Neural progenitor cell (in vitro differentiated cells): ENCODE results near the gene PHC1. TPM values are rescaled to one million over a fixed set of nuclear protein-coding genes. Genes with fewer than 3 reads are reported as not detected.

Experiments
- DNase-seq: peaks from one replicate; pipeline ENCODE4 v3.0.0-alpha.2; 2016; ENCODE audit warnings: low spot score
- H2AFZ ChIP-seq: fragments of 200-600 bp; sonication (generic); replicated peaks from 2 replicates; pipeline ENCODE4 v1.6.1; 2016; ENCODE audit warnings: antibody characterized with exemption
- H3F3A ChIP-seq: fragments of 200-600 bp; sonication (generic); 2 replicates; pipeline ENCODE4 v1.6.1; 2016; ENCODE audit warnings: antibody characterized with exemption, low read depth
- H3K27ac ChIP-seq: fragments of 200-600 bp; sonication (generic); 2 replicates; pipeline ENCODE4 v1.5.1; 2016; ENCODE audit warnings: mild to moderate bottlenecking
- H3K27me3 ChIP-seq: fragments of 200-600 bp; sonication (generic); 2 replicates; pipeline ENCODE4 v1.6.1; 2016; ENCODE audit warnings: mild to moderate bottlenecking, moderate library complexity
- H3K36me3 ChIP-seq: fragments of 200-600 bp; sonication (generic); 2 replicates; pipeline ENCODE4 v1.5.1; 2016
- H3K4me1 ChIP-seq: fragments of 200-600 bp; sonication (generic); 2 replicates; pipeline ENCODE4 v1.6.1; 2016; ENCODE audit warnings: mixed run types
- H3K4me2 ChIP-seq: fragments of 200-600 bp; sonication (generic); 2 replicates; pipeline ENCODE4 v1.6.1; 2016
- H3K4me3 ChIP-seq: fragments of 200-600 bp; sonication (generic); 2 replicates; pipeline ENCODE4 v1.5.1; 2016
- H3K79me2 ChIP-seq: fragments of 200-600 bp; sonication (generic); 2 replicates; pipeline ENCODE4 v1.6.1; 2016; ENCODE audit warnings: low read depth
- H3K9ac ChIP-seq: fragments of 200-600 bp; sonication (generic); 2 replicates; pipeline ENCODE4 v1.6.1; 2016
- H3K9me3 ChIP-seq: fragments of 200-600 bp; sonication (generic); 2 replicates; pipeline ENCODE4 v1.5.1; 2016; ENCODE audit warnings: low read depth
- H4K20me1 ChIP-seq: fragments of 200-600 bp; sonication (generic); 2 replicates; pipeline ENCODE4 v1.6.1; 2016; ENCODE audit warnings: low read depth
- H3K27ac Mint-ChIP-seq: 3 replicates; pipeline ENCODE4 v1.8.0; 2021; ENCODE audit warnings: mixed read lengths
- H3K27me3 Mint-ChIP-seq: 2 replicates; pipeline ENCODE4 v1.8.0; 2022; ENCODE audit warnings: low read depth, mild to moderate bottlenecking, inconsistent platforms, moderate library complexity, mixed read lengths; ENCODE audit not compliant: insufficient read depth
- H3K36me3 Mint-ChIP-seq: 3 replicates; pipeline ENCODE4 v1.8.0; 2021; ENCODE audit warnings: mixed read lengths
- H3K4me1 Mint-ChIP-seq: 3 replicates; pipeline ENCODE4 v1.8.0; 2021; ENCODE audit warnings: mixed read lengths
- H3K4me3 Mint-ChIP-seq: 3 replicates; pipeline ENCODE4 v1.8.0; 2021; ENCODE audit warnings: mild to moderate bottlenecking, moderate library complexity, mixed read lengths
- H3K9me3 Mint-ChIP-seq: 3 replicates; pipeline ENCODE4 v1.8.0; 2020; ENCODE audit warnings: mixed read lengths
- EZH2 ChIP-seq: fragments of 200-600 bp; sonication (generic); IDR thresholded peaks from 2 replicates; pipeline ENCODE4 v1.6.1; 2017; ENCODE audit warnings: antibody characterized with exemption, mild to moderate bottlenecking, moderate library complexity
- EZH2phosphoT487 ChIP-seq: fragments of 200-600 bp; sonication (generic); IDR thresholded peaks from 2 replicates; pipeline ENCODE4 v1.6.1; 2017; ENCODE audit warnings: antibody characterized with exemption
- total RNA-seq: library from RNA; depleted of rRNA; stranded (reverse); fragments of >200 nt; gene quantifications from 2 replicates; pipeline ENCODE4 v1.2.3, GENCODE V29; 2015; ENCODE audit warnings: low replicate concordance
- TF ChIP-seq, protein P1 (sequence below): fragments of 200-600 bp; sonication (generic); IDR thresholded peaks from 2 replicates; pipeline ENCODE4 v1.5.1; 2017; ENCODE audit warnings: antibody characterized with exemption, mild to moderate bottlenecking

PHC1 gene
- total RNA-seq, 1 donor from 2014 or later: 62.7 TPM

DNA sequence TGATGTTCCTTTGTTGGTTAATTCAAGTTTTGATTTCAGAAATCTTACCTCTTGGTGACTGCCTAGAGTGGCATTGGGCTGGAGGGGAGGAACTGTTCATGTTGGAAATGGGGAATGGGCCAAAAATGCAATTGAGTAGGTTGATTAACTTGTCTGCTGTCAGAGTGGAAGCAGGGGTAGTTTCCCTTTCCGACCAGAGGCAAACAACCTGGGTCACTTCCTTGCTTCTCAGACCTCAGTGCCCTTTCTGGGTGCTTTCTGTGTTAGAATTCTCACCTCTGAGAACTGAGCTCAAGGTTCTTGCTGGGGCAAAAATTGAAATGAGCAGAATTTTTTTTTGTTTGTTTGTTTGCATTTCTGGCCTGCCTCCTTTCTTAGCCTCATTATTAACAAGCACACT lies 37.4 kb downstream of the PHC1 start:
- H3K4me1 ChIP-seq: peaks cover 17% of the 10 kb centered on the region
- peaks cover 9% of the 10 kb centered on the region for H3K4me1 Mint-ChIP-seq
- H3K27me3 Mint-ChIP-seq: no peaks in the 10 kb centered on the region
- no peak for DNase-seq
- H3K27me3 ChIP-seq: no peaks in the 10 kb centered on the region
- no peak overlapping the region for H2AFZ ChIP-seq
- no peak overlapping the region for H3K4me3 ChIP-seq
- H3K36me3 ChIP-seq: no peaks in the 10 kb centered on the region
- no peak overlapping the region for H3K27ac Mint-ChIP-seq
- peaks cover 36% of the 10 kb centered on the region for H3K79me2 ChIP-seq
- H3K4me2 ChIP-seq: no peak overlapping the region
- TF ChIP-seq, protein P1, sequence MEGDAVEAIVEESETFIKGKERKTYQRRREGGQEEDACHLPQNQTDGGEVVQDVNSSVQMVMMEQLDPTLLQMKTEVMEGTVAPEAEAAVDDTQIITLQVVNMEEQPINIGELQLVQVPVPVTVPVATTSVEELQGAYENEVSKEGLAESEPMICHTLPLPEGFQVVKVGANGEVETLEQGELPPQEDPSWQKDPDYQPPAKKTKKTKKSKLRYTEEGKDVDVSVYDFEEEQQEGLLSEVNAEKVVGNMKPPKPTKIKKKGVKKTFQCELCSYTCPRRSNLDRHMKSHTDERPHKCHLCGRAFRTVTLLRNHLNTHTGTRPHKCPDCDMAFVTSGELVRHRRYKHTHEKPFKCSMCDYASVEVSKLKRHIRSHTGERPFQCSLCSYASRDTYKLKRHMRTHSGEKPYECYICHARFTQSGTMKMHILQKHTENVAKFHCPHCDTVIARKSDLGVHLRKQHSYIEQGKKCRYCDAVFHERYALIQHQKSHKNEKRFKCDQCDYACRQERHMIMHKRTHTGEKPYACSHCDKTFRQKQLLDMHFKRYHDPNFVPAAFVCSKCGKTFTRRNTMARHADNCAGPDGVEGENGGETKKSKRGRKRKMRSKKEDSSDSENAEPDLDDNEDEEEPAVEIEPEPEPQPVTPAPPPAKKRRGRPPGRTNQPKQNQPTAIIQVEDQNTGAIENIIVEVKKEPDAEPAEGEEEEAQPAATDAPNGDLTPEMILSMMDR: no peak
- TF ChIP-seq EZH2phosphoT487 (no peak), EZH2 (no peak)
- peak overlapping the region; percentile 21 for H3K4me3 Mint-ChIP-seq
- no peak overlapping the region for H3K9ac ChIP-seq
- H4K20me1 ChIP-seq: peaks cover 25% of the 10 kb centered on the region
- no peaks in the 10 kb centered on the region for H3K9me3 ChIP-seq
- H3K27ac ChIP-seq: no peak overlapping the region
- H3K9me3 Mint-ChIP-seq: peaks cover 5% of the 10 kb centered on the region
- peaks cover 20% of the 10 kb centered on the region for H3F3A ChIP-seq
- H3K36me3 Mint-ChIP-seq: peaks cover 11% of the 10 kb centered on the region

DNA sequence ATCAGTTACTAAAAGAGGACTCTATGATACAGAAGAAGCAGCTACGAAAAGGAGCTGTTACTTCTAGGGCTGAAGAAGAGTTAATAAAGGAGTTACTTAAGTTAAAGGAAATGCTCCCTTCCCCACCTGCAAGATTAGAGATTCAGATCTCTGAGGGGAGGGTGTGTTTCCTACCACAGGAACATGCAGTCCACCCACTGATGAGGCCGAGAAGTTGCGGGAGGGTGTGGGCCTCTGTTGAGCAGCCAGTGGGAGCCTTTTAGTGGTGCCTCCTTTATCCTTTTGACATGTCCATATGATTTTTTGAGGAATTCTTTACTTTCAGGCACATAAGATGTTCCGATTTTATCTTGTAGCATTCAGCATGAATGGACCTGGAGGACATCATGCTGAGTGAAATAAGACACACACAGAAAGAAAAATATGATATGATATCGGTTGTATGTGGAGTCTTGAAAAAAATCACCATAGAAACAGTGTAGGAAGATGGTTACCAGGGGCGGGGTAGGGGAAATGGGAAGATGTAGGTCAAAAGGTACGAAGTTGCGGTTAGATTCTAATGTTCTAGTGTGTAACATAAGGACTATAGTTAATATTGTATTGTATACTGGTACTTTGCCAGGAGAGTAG lies 39.6 kb downstream of the PHC1 start:
- Histone ChIP-seq H3K27me3 (no peaks in the 10 kb centered on the region), H4K20me1 (peaks cover 3% of the 10 kb centered on the region), H3K36me3 (no peaks in the 10 kb centered on the region), H3K9me3 (no peaks in the 10 kb centered on the region), H3F3A (peaks cover 16% of the 10 kb centered on the region), H2AFZ (no peak overlapping the region), H3K27ac (no peak overlapping the region), H3K79me2 (peaks cover 14% of the 10 kb centered on the region), H3K4me1 (peaks cover 6% of the 10 kb centered on the region), H3K9ac (no peak overlapping the region), H3K4me3 (no peak overlapping the region), H3K4me2 (no peak overlapping the region)
- DNase-seq: no peak
- Mint-ChIP-seq H3K27ac (no peak overlapping the region), H3K4me1 (no peaks in the 10 kb centered on the region), H3K36me3 (peaks cover 15% of the 10 kb centered on the region), H3K27me3 (no peaks in the 10 kb centered on the region), H3K9me3 (peaks cover 7% of the 10 kb centered on the region), H3K4me3 (no peak overlapping the region)
- TF ChIP-seq EZH2phosphoT487 (no peak), EZH2 (no peak)
- TF ChIP-seq, protein P1: no peak

DNA sequence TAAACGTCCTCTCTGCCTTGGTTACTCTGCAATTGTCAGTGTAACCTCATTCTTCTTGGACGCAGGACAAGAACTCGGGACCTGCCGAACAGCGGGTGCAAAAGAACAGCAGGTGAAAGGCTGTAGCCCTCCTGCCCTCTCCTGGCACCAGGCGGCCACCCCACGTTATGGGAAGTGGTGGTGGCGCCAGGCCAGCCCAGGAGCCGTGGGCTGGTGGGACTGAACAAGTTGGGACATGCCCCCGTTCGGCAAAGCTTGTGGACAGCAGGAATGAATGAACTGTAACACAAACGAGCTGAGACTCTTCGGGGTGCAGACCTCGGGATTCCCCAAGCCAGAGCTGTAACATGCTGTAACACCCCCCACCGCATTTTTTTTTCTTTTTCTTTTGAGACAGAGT lies 41.8 kb downstream of the PHC1 start:
- H3K4me3 ChIP-seq: no peak overlapping the region
- Mint-ChIP-seq H3K27me3 (no peaks in the 10 kb centered on the region), H3K4me1 (no peaks in the 10 kb centered on the region), H3K36me3 (peaks cover 15% of the 10 kb centered on the region), H3K9me3 (peaks cover 7% of the 10 kb centered on the region), H3K4me3 (no peak overlapping the region), H3K27ac (no peak overlapping the region)
- H3K9ac ChIP-seq: no peak overlapping the region
- peaks cover 5% of the 10 kb centered on the region for H3K79me2 ChIP-seq
- no peak overlapping the region for H2AFZ ChIP-seq
- H3K27ac ChIP-seq: no peak overlapping the region
- H3K27me3 ChIP-seq: no peaks in the 10 kb centered on the region
- H3K4me1 ChIP-seq: no peaks in the 10 kb centered on the region
- H3F3A ChIP-seq: no peaks in the 10 kb centered on the region
- no peaks in the 10 kb centered on the region for H4K20me1 ChIP-seq
- TF ChIP-seq, protein P1: no peak
- H3K9me3 ChIP-seq: no peaks in the 10 kb centered on the region
- H3K36me3 ChIP-seq: no peaks in the 10 kb centered on the region
- H3K4me2 ChIP-seq: no peak overlapping the region
- DNase-seq: no peak
